HEK293 (cell line): ENCODE data around the gene PITPNB.

ENCODE experiments used
- FEZF1 ChIP-seq: fragments of 450-650 bp; formaldehyde crosslinking; IDR thresholded peaks from 2 replicates; pipeline ENCODE4 v1.5.1; 2016; ENCODE audit warnings: missing biosample characterization, missing genetic modification characterization
- IKZF3 ChIP-seq: fragments of 450-650 bp; IDR thresholded peaks from 2 replicates; pipeline ENCODE4 v1.5.0; 2018; ENCODE audit warnings: missing biosample characterization, mild to moderate bottlenecking, missing genetic modification characterization, moderate library complexity
- ZFP41 ChIP-seq: fragments of 450-650 bp; formaldehyde crosslinking; IDR thresholded peaks from 2 replicates; pipeline ENCODE4 v1.5.1; 2016; ENCODE audit warnings: missing biosample characterization, missing genetic modification characterization, borderline replicate concordance
- ZFP69B ChIP-seq: fragments of 450-650 bp; formaldehyde crosslinking; IDR thresholded peaks from 2 replicates; pipeline ENCODE4 v1.5.1; 2016; ENCODE audit warnings: missing biosample characterization, missing genetic modification characterization
- ZIC2 ChIP-seq: fragments of 450-650 bp; formaldehyde crosslinking; IDR thresholded peaks from 2 replicates; pipeline ENCODE4 v1.5.1; 2016; ENCODE audit warnings: missing biosample characterization, missing genetic modification characterization
- ZNF132 ChIP-seq: fragments of 450-650 bp; formaldehyde crosslinking; IDR thresholded peaks from 2 replicates; pipeline ENCODE4 v1.5.1; 2017; ENCODE audit warnings: missing biosample characterization, missing genetic modification characterization, borderline replicate concordance
- ZNF133 ChIP-seq: fragments of 450-650 bp; formaldehyde crosslinking; IDR thresholded peaks from 2 replicates; pipeline ENCODE4 v1.5.1; 2016; ENCODE audit warnings: missing biosample characterization, missing genetic modification characterization
- ZNF155 ChIP-seq: fragments of 450-650 bp; formaldehyde crosslinking; IDR thresholded peaks from 2 replicates; pipeline ENCODE4 v1.5.1; 2016; ENCODE audit warnings: missing biosample characterization, missing genetic modification characterization
- ZNF169 ChIP-seq: fragments of 450-650 bp; formaldehyde crosslinking; IDR thresholded peaks from 2 replicates; pipeline ENCODE4 v1.5.1; 2016; ENCODE audit warnings: missing biosample characterization, missing genetic modification characterization
- ZNF19 ChIP-seq: fragments of 450-650 bp; formaldehyde crosslinking; IDR thresholded peaks from 2 replicates; pipeline ENCODE4; 2016; ENCODE audit warnings: missing biosample characterization, missing genetic modification characterization, low read depth
- ZNF266 ChIP-seq: fragments of 450-650 bp; formaldehyde crosslinking; IDR thresholded peaks from 2 replicates; pipeline ENCODE4 v1.5.1; 2016; ENCODE audit warnings: missing biosample characterization, missing genetic modification characterization, low read depth
- ZNF548 ChIP-seq: fragments of 450-650 bp; formaldehyde crosslinking; IDR thresholded peaks from 2 replicates; pipeline ENCODE4 v1.5.1; 2016; ENCODE audit warnings: missing biosample characterization, missing genetic modification characterization
- ZNF555 ChIP-seq: fragments of 450-650 bp; formaldehyde crosslinking; conservative IDR thresholded peaks from 2 replicates; pipeline ENCODE4 v1.5.1; 2017; ENCODE audit warnings: missing biosample characterization, mild to moderate bottlenecking, missing genetic modification characterization, inconsistent platforms
- ZNF629 ChIP-seq: fragments of 450-650 bp; formaldehyde crosslinking; IDR thresholded peaks from 2 replicates; pipeline ENCODE4 v1.5.1; 2017; ENCODE audit warnings: missing biosample characterization, missing genetic modification characterization
- ZNF701 ChIP-seq: fragments of 450-650 bp; formaldehyde crosslinking; IDR thresholded peaks from 2 replicates; pipeline ENCODE4 v1.5.1; 2016; ENCODE audit warnings: missing biosample characterization, missing genetic modification characterization
- ZNF843 ChIP-seq: fragments of 450-650 bp; formaldehyde crosslinking; IDR thresholded peaks from 2 replicates; pipeline ENCODE4 v1.5.1; 2016; ENCODE audit warnings: missing biosample characterization, missing genetic modification characterization
- TF ChIP-seq, protein P1 (sequence below): fragments of 450-650 bp; IDR thresholded peaks from 2 replicates; pipeline ENCODE4 v1.5.1; 2018; ENCODE audit warnings: missing biosample characterization, missing genetic modification characterization
- TF ChIP-seq, protein P2 (sequence below): fragments of 450-650 bp; formaldehyde crosslinking; IDR thresholded peaks from 2 replicates; pipeline ENCODE4 v1.5.1; 2017; ENCODE audit warnings: missing biosample characterization, missing genetic modification characterization
- TF ChIP-seq, protein P3 (sequence below): fragments of 450-650 bp; formaldehyde crosslinking; IDR thresholded peaks from 2 replicates; pipeline ENCODE4 v1.5.1; 2016; ENCODE audit warnings: missing biosample characterization, missing genetic modification characterization
- TF ChIP-seq, protein P4 (sequence below): fragments of 450-650 bp; formaldehyde crosslinking; IDR thresholded peaks from 2 replicates; pipeline ENCODE4 v1.5.1; 2016; ENCODE audit warnings: missing biosample characterization, missing genetic modification characterization
- TF ChIP-seq, protein P5 (sequence below): fragments of 450-650 bp; formaldehyde crosslinking; IDR thresholded peaks from 2 replicates; pipeline ENCODE4 v1.5.1; 2017; ENCODE audit warnings: missing biosample characterization, missing genetic modification characterization
- TF ChIP-seq, protein P6 (sequence below): fragments of 450-650 bp; formaldehyde crosslinking; IDR thresholded peaks from 2 replicates; pipeline ENCODE4 v1.5.1; 2017; ENCODE audit warnings: missing biosample characterization, missing genetic modification characterization
- TF ChIP-seq, protein P7 (sequence below): fragments of 450-650 bp; formaldehyde crosslinking; IDR thresholded peaks from 2 replicates; pipeline ENCODE4 v1.5.1; 2016; ENCODE audit warnings: missing biosample characterization, missing genetic modification characterization

The PITPNB gene

DNA sequence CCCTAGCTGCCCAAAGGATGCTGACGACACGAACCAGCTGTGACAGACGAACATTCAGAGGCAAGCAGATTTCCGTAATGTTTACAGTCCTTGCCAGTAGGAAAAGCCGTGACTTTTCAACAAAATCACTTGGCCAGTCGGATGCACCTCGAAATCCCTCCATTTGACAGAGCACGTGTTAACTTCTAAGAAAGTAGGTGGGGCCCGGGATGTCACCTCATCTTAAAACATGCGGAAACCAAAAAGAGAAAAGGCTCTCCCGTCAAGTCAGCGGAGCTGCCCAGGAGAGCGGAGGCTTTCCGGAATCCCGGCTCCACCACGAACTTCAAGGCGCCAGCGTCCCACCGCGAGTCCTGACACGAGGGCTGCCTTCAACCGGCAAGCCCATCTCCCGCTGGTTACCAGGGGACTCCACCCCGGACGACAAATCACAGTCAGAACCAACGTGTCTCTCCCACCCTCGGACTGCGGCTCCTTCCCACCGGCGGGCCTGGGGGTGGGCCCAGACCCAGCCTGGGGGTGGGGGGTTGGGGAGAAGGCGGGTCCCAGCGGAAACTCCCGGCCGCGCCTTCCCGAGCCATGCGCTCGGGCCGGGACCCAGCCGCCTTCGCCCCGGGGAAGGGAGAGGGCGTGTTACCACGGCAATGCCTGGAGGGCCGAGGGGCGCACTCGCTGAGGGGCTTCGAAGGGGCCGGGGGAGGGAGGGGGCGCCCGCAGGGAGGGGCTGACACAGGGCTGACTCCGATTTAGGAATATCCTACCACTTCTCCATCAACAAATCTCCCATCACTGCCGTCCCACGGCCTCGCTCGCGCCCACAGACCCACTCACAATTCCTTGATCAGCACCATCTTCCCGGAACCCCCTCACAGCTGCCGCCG is 475 bp downstream of the PITPNB start (continued):
- TF ChIP-seq, protein P1, sequence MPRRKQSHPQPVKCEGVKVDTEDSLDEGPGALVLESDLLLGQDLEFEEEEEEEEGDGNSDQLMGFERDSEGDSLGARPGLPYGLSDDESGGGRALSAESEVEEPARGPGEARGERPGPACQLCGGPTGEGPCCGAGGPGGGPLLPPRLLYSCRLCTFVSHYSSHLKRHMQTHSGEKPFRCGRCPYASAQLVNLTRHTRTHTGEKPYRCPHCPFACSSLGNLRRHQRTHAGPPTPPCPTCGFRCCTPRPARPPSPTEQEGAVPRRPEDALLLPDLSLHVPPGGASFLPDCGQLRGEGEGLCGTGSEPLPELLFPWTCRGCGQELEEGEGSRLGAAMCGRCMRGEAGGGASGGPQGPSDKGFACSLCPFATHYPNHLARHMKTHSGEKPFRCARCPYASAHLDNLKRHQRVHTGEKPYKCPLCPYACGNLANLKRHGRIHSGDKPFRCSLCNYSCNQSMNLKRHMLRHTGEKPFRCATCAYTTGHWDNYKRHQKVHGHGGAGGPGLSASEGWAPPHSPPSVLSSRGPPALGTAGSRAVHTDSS (tag by site-specific recombination): no peak
- TF ChIP-seq ZNF266: no peak
- TF ChIP-seq ZFP69B (tag by site-specific recombination): peak; percentile 94
- peak; percentile 63 for TF ChIP-seq ZIC2
- TF ChIP-seq, protein P2, sequence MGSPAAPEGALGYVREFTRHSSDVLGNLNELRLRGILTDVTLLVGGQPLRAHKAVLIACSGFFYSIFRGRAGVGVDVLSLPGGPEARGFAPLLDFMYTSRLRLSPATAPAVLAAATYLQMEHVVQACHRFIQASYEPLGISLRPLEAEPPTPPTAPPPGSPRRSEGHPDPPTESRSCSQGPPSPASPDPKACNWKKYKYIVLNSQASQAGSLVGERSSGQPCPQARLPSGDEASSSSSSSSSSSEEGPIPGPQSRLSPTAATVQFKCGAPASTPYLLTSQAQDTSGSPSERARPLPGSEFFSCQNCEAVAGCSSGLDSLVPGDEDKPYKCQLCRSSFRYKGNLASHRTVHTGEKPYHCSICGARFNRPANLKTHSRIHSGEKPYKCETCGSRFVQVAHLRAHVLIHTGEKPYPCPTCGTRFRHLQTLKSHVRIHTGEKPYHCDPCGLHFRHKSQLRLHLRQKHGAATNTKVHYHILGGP: peak; percentile 92
- TF ChIP-seq, protein P3, sequence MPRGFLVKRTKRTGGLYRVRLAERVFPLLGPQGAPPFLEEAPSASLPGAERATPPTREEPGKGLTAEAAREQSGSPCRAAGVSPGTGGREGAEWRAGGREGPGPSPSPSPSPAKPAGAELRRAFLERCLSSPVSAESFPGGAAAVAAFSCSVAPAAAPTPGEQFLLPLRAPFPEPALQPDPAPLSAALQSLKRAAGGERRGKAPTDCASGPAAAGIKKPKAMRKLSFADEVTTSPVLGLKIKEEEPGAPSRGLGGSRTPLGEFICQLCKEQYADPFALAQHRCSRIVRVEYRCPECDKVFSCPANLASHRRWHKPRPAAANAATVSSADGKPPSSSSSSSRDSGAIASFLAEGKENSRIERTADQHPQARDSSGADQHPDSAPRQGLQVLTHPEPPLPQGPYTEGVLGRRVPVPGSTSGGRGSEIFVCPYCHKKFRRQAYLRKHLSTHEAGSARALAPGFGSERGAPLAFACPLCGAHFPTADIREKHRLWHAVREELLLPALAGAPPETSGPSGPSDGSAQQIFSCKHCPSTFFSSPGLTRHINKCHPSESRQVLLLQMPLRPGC (tag by site-specific recombination): no peak
- TF ChIP-seq ZNF548 (tag by site-specific recombination): no peak
- TF ChIP-seq ZNF155 (tag by site-specific recombination): no peak
- no peak for TF ChIP-seq ZNF843 (tag by site-specific recombination)
- TF ChIP-seq, protein P4, sequence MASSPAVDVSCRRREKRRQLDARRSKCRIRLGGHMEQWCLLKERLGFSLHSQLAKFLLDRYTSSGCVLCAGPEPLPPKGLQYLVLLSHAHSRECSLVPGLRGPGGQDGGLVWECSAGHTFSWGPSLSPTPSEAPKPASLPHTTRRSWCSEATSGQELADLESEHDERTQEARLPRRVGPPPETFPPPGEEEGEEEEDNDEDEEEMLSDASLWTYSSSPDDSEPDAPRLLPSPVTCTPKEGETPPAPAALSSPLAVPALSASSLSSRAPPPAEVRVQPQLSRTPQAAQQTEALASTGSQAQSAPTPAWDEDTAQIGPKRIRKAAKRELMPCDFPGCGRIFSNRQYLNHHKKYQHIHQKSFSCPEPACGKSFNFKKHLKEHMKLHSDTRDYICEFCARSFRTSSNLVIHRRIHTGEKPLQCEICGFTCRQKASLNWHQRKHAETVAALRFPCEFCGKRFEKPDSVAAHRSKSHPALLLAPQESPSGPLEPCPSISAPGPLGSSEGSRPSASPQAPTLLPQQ (tag by site-specific recombination): peak; percentile 98
- TF ChIP-seq ZFP41 (tag by site-specific recombination): no peak
- TF ChIP-seq ZNF555 (tag by site-specific recombination): no peak
- TF ChIP-seq, protein P5, sequence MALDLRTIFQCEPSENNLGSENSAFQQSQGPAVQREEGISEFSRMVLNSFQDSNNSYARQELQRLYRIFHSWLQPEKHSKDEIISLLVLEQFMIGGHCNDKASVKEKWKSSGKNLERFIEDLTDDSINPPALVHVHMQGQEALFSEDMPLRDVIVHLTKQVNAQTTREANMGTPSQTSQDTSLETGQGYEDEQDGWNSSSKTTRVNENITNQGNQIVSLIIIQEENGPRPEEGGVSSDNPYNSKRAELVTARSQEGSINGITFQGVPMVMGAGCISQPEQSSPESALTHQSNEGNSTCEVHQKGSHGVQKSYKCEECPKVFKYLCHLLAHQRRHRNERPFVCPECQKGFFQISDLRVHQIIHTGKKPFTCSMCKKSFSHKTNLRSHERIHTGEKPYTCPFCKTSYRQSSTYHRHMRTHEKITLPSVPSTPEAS (tag by site-specific recombination): no peak
- no peak for TF ChIP-seq ZNF19 (tag by site-specific recombination)
- peak; percentile 13; the same call in 1 of the 2 replicates for TF ChIP-seq IKZF3 (tag by site-specific recombination)
- no peak for TF ChIP-seq ZNF701 (tag by site-specific recombination)
- TF ChIP-seq, protein P6, sequence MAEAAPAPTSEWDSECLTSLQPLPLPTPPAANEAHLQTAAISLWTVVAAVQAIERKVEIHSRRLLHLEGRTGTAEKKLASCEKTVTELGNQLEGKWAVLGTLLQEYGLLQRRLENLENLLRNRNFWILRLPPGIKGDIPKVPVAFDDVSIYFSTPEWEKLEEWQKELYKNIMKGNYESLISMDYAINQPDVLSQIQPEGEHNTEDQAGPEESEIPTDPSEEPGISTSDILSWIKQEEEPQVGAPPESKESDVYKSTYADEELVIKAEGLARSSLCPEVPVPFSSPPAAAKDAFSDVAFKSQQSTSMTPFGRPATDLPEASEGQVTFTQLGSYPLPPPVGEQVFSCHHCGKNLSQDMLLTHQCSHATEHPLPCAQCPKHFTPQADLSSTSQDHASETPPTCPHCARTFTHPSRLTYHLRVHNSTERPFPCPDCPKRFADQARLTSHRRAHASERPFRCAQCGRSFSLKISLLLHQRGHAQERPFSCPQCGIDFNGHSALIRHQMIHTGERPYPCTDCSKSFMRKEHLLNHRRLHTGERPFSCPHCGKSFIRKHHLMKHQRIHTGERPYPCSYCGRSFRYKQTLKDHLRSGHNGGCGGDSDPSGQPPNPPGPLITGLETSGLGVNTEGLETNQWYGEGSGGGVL: no peak
- TF ChIP-seq, protein P7, sequence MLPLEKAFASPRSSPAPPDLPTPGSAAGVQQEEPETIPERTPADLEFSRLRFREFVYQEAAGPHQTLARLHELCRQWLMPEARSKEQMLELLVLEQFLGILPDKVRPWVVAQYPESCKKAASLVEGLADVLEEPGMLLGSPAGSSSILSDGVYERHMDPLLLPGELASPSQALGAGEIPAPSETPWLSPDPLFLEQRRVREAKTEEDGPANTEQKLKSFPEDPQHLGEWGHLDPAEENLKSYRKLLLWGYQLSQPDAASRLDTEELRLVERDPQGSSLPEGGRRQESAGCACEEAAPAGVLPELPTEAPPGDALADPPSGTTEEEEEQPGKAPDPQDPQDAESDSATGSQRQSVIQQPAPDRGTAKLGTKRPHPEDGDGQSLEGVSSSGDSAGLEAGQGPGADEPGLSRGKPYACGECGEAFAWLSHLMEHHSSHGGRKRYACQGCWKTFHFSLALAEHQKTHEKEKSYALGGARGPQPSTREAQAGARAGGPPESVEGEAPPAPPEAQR (tag by site-specific recombination): no peak
- no peak for TF ChIP-seq ZNF169 (tag by site-specific recombination)
- no peak for TF ChIP-seq ZNF132 (tag by site-specific recombination)
- TF ChIP-seq ZNF629: peak; percentile 40
- TF ChIP-seq ZNF133 (tag by site-specific recombination): no peak
- no peak for TF ChIP-seq FEZF1 (tag by site-specific recombination)
